Right kidney (tissue), 1 donor: ENCODE results near the gene POLD2.

ENCODE experiments used
- DNase-seq: peaks from one replicate; pipeline ENCODE4 v3.0.0-alpha.2; 2016

The POLD2 gene

GRCh38 chr7:44064791-44065430, 58.4 kb downstream of the POLD2 start:
- DNase-seq, result no peak
